GM21515 (cell line): ENCODE results near the gene HIVEP1.
A peak's percentile ranks its signal among the peaks of the same experiment; 100 is the strongest.

ENCODE experiments used
- ATAC-seq: cut with Tn5 transposase; IDR thresholded peaks from one replicate; pipeline ENCODE4 v1.9.1; 2021; ENCODE audit not compliant: unreplicated experiment

HIVEP1 gene

DNA sequence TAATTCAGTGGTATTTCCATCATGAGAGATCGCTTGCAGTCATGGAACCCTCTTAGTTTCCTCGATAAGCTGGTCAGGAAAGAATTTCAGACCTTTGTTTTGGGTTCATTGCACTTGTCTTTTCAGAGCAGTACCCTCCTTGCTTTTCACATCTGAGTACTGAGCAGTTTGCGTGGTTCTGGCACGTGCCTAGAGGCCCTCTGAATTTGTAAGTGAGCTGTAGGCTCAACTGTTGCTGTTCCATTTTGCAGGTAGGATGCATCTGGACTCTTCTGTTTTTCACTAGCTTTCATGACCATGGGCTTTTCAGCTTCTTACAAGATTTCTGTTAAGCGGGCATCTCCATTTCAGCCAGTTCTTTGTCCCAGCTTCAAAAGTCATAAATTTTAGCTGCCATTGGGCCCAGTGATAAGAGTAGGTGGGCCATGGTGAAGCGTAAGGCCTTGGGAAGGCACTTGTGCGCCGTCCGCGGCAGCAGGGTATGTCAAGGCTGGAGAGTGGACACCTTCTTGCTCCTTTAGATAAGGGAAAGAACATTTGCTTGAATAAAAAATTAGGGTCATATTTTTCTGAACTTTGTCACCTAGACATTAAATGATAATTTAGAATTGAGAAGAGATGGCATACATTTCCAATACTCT, 35.8 kb downstream of the HIVEP1 start:
- ATAC-seq = no peak

DNA sequence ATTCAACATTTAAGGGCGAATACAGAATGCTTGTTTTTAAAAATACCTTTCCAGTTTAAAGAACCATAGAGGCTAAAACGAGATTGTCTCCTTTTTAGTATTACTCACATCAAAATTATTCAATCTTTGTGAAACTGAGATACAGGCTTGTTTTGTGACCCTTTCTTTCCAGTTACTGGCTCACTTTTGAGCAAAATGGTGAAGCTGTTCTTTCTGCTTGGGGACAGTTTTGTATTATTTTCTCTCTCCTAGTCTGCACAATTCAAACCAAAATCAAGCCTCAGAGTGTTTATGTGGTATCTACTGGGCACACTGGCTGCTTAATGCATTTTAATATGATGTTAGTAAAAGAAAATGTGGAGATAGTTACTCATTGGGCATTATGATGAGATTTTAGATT, 36.5 kb downstream of the HIVEP1 start:
- no peak for ATAC-seq

DNA sequence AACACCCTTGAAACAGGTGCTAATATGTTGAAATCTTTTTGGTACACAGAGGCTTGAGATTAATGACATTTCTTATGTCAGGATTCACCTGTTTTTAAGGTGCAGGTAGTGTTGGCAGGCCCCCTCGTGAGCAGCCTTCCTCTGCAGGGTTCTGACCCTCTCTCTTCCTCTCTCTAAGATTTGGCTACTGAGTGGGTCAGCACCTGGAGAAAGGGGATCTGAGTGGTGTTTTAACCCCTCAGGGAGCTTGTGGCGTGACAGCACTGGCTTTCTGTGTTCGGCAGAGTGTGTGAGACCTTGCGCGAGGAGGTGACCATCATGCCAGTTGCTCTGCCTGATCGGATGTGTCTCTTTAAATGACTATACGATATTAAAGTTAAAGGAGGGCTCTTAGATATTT, 37.1 kb downstream of the HIVEP1 start:
- no peak for ATAC-seq

DNA sequence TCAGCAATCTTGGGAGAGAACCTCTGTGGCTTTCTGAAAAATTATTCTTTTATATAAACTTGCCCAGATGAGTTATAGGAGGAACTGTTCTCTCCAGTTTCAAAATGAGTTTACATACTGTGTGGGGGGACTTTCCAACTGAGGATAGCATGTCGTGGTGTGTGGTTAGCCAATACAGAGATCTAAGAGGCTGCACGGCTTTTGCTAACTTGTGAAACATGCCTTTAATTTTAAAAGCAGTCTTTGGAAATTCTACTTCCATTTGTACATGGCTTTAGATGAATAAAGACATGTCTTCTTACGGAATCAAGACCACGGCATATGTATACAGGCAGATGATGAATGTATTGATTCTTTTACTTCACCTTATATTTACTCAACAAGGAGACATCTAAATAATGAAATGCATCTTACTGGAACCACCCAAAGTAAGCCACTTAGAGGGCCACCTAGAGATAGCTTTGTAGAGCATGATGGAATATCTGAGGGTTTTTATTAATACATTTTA, 39.8 kb downstream of the HIVEP1 start:
- peak; percentile 78 for ATAC-seq

DNA sequence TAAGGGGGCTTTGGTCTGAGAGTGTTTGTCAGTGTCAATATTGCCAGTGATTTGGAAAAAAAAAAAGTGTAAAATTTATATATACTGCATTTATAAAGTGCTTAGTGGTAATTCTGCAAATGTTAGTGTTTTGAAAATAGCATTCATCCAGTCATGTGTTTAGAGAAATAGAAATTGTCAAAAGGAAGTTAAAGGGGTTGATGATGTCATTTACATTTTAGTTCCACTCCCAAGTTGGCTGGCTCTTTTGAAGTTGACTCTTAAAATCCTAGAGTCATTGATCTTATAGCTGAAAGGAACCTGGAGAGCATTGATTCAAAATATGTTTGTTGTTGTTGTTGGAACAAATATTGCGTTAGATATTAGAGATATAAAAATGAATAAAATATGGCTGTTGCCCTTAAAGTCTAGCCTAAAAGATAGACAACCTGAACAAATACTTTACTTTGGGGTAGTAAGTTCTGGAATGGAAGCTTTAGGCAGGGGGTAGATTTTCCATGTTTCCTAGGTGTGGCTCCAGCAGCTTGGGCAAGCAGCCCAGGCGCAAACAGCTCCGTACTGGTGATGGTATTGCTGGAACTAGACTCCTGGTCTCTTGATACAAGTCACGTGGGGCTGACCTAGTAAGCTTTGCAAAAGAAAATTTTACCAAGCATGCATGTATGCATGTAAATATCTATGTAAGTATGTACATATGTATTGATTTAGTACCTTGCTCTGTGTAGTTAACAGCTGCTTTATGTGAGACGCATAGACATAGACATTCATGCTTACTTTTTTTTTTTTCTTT, 46.3 kb downstream of the HIVEP1 start:
- ATAC-seq = no peak

DNA sequence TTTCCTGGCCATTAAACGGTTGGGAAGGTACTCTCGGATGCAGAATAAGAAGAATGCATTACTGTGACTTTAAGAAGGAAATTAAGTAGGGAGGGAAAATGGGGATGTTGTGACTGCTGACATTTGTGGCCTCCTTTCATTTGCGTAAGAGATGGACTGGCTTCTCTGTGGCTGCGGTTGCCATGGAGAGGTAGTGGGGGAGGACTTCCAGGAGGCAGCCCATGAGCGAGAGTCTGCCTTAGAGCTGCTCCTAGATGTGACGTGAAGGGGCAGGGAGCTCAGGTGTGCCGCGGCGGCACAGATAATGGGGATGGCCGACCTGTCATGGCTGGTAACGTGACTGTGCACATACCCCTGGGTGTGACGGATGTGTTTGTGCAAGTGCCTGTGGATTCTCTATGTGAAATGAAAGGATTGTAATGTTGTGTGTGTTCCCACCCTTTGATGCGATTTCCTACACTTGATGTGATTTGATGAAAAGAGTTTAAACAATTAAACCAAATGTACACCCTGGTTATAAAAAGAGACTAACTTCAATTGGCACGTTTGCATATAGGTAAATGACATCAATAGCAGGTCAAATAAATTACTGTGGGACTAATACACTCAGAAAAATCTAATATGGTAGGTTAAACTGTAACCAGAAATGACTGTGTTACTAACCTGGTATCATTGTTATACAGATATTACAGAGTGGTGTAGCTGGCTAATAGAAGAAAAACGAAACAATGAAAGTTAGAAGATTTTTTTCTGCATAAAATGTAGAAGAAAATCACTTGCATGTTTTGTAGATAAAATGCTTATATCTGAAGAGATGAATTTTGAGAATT, 48.9 kb downstream of the HIVEP1 start:
- ATAC-seq = peak; percentile 90

DNA sequence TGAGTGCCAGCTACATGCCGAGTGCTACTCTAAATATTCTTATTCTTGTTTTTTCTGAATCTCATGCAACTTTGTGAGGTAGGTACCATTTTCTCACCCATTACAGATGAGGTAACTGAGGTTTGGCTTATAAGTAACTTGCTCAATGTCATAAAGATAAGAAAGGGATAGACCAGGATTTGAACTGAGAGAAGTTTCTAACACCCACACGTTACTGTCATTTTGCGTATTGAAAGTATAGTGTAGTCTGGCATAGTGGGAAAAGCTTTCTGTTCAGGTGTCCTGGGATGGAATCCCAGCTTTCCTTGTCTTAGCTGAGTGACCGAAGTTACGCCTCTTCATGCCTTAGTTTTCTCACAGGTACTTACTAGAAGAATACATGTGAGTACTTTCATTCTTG, 50.5 kb downstream of the HIVEP1 start:
- ATAC-seq = no peak

DNA sequence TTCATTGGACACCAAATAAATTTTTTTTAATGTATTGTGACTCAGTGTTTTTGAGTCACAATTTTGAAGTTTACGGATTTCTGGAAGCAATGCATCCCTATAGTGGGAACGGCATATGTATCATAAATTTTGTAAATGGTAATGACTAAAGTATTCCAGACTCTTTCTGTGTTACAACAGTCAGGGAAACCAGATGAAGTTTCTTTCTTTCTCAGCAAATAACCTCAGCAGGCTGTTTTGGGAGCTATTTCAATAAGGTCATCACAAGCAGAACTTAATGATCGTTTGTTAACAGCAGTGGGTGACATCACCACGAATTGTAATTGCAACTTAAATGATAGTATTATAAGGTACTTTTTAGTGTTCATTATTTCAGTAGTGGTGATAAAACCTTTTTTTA, 52.0 kb downstream of the HIVEP1 start:
- ATAC-seq = no peak

DNA sequence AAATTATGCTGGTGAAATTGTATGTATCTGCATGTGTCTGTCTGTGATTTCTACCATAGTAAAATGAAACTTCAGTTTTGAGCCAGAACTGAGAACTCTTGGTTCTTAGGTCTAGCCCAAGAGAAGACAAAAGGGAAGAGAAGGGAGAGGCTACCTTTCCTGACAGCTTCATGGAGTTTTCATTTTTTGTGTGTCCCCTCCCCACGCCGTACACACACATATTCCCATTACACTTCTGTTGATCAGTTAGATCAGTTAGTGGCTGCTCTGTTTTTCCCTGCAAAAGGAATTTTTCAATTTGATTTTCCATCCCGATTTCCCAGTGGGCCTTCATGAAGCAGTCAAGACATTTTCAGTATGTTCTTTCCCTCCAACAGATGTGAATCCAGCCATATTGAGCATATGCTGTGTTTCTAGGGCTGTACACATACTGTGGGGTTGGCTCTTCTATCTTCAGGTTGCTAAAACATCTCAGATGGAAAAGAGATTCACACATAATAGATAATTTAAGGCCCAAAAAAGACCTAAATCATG, 52.5 kb downstream of the HIVEP1 start:
- ATAC-seq = no peak

DNA sequence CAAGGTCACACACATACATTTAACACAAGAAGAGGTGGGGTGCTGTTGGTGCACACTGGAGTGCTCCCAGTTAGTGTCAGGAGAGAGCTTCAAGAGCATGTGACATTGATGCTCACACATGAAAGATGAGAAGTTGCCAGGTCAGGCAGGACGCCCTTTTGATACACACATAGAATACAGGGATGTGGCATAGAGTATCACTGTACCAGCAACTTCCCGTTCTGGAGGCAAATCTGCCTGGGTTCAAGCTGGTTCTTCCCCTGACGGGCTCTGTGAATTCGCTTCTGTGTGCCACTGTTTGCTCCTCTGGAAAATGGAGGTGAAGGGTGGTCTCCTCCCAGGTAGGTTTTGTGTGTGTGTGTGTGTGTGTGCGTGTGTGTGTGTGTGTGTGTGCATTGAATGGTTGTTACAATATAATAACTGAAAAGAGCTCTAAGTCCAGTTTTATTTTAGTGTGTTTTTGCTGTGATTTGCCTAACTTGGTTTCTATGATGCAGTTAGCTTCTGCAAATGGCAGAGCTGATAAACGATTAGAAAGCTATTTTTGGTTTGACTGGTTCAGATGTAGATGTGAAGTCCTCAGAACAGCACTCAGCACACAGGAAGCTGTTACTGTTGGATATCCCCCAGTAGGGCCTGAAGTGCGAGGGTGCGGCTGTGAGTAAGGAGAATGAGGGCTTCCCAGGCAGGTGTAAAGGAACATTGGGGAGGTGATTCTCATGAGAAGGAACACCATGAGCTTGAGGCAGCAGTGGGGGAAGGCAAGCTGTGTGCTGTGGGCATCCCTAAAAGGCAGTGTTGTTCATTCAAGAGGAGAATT, 53.4 kb downstream of the HIVEP1 start:
- ATAC-seq = no peak

DNA sequence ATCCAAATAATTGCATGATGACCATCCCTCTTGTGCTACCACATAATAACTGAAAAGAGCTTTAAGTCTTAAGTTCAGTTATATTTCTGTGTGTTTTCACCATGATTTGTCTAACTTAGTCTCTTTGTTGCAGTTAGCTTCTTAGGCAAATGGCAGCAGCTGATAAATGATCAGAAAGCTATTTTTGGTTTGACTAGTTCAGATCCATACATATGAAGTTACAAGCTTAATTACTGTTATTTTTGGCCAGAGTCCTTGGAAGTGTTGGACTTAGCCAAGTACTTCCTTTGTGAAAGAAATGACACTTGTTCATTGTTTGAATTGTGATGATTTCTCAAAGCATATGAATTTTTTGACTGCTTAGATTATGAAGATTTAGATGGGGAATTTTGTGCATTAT, 54.2 kb downstream of the HIVEP1 start:
- ATAC-seq = no peak

DNA sequence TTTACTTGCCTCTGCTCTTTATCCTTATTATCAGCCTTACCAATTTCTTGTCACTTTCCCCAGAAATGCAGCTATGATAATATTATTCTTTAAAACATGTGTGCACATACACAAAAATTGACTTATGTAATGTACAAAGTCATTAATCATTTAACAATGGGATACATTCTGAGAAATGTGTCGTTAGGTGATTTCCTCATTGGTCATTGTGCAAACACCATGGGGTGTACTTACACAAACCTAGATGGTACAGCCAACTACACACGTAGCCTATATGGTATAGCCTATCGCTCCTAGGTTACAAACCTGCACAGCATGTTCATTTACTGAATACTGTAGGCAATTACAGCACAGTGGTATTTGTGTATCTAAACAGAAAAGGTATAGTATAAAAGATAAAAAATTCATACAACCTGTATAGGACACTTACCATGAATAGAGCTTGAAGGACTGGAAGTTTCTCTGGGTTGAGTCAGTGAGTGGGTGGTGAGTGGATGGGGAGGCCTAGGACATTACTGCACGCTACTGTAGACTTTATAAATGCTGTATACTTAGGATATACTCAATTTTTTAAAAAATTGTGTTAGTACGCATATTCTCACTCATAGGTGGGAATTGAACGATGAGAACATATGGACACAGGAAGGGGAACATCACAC, 56.9 kb downstream of the HIVEP1 start:
- no peak for ATAC-seq

DNA sequence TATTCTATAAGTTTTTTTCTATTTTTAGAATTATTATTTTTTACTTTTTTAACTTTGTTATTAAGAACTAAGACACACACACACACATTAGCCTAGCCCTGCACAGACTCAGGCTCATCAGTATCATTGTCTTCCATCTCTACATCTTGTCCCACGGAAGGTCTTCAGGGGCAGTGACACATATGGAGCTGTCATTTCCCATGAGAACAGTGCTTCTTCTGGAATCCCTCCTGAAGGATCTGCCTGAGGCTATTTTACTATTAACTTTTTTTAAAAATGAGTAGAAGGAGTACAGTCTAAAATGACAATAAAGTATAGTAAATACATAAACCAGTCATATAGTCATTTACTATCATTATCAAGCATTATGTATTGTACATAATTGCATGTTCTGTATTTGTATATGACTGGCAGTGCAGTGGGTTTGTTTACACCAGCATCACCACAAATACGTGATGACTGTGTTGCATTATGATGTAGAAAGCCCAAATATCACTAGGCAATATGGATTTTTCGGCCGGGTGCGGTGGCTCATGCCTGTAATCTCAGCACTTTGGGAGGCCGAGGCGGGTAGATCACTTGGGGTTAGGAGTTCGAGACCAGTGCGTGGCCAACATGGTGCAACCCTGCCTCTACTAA, 57.9 kb downstream of the HIVEP1 start:
- no peak for ATAC-seq

DNA sequence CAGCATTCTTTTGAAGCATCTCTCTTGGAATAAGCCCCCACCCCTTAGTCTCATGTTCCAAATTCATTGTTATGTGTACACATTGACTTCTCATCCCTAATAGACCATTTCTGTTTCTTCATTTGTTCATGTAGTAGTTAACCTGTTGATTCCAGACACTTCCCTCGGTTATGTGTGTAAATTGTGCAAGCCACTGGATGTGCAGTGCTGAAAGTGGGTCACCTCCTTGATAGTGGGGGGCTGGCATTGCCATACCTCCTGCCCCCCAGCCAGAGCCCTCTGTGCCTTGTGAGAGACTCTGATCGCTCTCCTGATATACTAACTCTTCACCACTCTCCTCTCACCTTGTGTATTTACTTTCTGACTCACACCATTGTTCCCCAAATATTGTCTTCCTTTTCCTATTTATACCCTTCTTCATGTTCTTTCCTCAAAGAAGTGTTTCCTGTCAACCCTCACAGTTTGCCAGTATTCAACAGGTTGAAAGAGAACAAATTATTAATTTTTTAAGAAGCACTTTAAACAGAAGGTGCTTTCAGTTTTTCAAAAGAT, 59.0 kb downstream of the HIVEP1 start:
- ATAC-seq = no peak

DNA sequence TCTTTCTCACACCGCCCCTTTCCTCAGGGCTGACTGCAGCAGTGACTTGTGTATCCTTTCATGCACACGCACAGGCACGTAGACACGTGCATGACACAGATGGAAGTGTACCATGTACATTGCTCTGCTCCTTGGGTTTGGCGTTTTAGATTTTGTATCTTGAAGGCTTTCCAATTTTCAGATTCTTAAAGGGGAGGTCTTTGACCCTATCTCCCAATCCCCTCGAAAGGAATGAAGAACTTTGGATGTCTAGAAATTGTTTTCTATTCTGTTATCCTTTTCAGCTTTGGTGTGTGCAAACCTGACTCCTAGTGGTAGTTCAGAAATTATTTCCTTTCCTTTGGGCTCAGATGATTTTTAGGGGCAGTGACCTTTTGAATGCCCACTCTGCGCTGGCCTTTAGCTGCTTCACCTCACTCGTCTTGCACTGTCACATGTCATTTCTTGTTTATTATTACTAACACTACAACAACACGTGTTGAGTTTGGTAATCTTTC, 63.0 kb downstream of the HIVEP1 start:
- ATAC-seq = no peak

DNA sequence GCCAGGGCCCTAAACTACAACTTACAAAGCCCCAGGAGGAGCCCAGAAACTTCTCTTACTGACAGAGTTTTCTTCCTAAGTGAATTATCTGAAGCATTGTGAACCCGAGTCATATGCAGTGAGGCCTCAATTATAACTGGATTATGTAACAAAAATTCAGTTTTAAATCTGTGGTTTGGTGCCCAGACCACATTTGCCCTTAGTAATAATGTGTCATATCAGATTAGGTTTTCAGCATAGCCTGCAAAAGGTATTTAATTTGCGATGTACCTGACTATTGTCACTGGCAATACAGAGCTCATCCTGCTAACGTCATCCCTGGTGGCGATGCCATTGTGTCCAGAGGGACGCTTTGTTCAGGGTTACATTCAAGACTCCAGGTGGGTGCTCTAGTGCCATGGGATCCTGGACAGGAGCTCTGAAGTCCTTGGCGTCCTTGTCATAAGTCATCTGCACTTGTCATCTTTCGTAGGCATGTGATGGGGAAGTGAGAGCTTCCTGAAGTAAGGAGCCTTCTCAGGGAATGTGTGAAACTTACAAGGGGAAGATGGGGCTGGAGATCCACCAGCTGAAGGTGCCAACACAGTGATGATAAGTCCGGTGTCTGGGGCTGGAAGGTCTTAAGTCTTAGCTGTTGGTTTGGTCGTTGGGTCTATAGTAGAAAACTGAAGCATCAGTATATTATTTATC, 65.1 kb downstream of the HIVEP1 start:
- ATAC-seq = no peak

DNA sequence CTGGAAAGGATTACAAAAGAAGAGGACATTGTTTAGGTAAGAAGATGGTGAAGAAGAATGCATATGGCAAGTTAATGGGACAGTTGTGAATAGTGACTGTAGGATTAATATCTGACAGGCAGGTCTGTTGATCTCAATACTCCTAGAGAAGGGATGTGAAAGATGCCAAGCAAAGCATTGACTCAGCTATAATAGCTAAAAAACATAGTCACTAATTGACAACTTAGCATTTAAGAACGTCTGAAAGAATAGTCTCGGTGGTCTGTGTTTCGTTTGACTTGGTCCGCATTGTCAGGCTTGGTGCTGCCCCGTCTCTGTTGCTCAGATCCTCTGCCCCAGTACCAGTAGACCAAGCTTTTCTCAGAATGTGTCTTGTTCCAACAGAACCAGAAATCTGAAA, 65.9 kb downstream of the HIVEP1 start:
- ATAC-seq = no peak

DNA sequence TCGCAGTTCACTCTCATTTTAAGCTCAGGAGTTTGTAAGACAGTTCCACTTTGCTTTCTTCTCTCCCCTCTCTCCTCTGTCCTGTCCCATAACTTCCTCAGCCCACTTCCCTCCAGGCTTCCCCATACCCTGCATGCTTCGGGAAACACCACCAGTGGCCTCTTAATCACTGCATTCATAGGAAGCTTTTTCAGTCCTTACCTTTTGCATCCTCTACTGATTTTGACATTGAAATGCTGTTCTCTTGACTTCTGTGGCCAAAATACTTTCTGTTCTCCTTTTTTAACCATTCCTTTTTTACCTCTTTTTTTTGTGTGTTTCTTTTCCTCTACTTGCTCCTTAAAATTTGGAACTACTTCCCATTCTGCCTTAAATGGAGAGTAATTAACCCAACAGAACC, 69.7 kb downstream of the HIVEP1 start:
- ATAC-seq = peak; percentile 56

DNA sequence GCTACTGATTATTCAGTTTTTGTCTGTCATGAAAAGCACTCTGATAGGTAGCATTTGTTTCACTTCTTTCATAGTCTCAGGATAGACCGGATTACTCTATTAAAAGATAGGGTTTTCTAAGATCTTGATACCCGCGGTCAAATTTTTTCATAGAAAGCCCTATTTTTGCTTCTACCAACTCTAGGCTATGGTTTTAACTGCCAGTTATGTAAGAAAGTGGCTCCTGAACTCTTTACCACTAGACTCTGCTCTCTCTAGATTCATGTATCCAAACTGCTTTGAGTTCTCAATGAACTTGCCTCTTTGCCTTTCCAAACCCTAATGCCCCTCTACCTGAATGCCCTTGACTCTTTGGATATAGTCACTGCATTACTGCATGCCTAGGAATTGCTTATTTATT, 70.3 kb downstream of the HIVEP1 start:
- no peak for ATAC-seq
